HG03060 (cell line): ENCODE data around the gene ARPP19.
"Not testable (repeated sequence)": the region's sequence is repeated elsewhere in the genome, so short reads cannot be mapped to it uniquely, and the experiment has no call there.

ENCODE experiments used
- ATAC-seq: cut with Tn5 transposase; IDR thresholded peaks from one replicate; pipeline ENCODE4 v1.9.1; 2021; ENCODE audit warnings: low read depth, moderate number of reproducible peaks; ENCODE audit not compliant: unreplicated experiment

Gene ARPP19, protein sequence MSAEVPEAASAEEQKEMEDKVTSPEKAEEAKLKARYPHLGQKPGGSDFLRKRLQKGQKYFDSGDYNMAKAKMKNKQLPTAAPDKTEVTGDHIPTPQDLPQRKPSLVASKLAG

DNA sequence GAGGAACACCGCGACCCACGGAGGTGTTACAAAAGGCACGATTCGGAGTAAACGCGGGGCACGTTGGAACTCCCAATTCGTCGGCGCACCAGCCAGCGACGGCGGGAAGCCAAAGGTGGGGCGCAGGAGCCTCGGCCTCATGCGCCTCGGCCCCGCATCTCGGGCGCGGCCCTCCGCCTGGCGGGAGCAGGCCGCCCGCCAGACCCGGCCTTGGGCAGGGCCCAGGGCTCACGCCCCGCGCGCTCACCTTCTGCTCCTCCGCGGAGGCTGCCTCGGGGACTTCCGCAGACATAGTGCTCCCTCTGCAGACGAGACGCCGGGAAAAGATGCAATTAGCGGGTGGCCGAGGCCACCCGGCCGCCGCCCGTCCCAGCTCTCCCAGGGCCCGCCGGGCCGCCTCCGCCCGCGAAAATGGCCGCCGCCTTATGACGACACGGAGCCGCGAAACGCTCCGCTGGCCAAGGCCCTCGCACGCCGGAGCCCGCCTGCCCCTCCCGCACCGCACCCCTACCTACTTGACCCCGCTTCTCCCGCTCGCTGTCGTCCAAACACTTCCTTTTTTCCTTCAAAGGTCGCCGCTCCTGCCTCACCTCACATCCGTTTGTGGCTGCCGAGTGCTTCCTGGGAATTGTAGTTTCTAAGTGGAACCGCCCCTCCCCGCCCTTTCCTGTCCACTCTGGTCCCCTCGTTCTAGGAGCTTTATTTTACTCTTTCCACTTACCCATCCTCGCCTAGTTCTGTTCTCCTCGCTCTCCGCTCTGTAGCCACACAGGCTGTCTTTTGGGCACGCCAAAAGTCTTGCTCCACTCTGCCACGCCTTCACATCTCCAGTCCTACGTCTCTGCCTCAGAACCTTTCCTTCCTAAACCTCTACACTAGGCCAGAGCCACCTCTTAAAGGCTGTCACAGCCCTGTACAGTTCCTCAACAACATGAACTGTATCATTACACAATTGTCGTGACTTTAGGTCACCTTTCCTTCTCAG lies at the start of gene ARPP19:
Gene ARPP19, minus strand, starts transcription at position 430 of the 985 bp plus-strand sequence. Its CDS starts 138 bp downstream, at position 292.
- peak; percentile 70 for ATAC-seq

DNA sequence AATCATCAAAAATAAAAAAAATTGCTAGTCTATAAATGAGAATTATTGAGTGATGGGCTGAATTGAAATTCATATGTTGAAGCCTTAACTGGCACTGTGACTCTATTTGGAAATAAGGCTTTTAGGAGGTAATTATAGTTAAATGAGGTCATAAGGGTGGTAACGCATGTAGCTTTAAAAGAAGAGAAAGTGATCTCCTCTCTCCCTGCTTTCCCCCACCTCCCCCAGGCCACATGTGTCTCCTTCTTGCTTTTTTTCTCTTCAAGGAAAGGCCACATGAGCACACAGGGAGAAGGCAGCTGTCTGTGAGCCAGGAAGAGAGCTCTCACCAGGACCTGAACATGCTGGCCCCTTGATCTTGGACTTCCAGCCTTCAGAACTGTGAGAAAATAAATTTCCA lies 48.2 kb upstream of the ARPP19 start:
- ATAC-seq, result no peak

DNA sequence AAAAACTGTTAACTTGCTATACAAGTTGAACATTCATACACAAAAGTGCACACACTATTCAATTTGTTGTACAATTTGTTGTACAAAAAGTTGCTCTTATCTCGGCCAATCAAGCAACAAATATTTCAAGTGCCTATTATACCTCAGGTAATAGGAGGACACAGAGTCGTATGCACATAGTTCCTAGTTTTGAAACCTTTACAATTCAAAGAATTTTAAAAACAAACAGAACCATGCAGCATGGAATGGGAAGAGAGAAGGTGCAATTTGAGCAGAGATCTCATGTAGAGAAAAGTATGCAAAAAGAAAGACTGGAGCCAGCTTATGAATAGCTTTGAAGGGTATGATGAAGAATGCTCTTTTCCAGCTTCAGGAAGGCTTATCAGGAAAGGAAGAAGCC lies 46.5 kb upstream of the ARPP19 start:
- ATAC-seq, result no peak

DNA sequence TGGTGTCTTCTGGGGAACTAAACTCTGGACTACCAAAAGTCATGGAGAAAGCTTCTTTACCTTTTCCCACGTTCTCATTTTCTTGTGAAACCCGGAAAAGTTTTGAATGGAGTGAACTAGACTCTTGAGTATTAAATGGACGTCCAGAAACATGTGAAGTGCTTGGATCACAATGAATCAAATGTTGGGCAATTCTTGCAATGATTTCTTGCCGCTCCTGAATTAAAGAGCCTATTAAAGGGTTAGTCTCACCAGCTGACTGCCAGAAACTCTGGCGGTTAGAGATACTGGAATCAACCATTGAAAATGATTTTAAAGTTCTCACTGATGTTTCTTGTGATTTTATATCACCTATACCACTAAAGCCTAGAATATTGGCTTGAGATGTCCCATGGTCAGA lies 40.8 kb upstream of the ARPP19 start:
- ATAC-seq, result no peak

DNA sequence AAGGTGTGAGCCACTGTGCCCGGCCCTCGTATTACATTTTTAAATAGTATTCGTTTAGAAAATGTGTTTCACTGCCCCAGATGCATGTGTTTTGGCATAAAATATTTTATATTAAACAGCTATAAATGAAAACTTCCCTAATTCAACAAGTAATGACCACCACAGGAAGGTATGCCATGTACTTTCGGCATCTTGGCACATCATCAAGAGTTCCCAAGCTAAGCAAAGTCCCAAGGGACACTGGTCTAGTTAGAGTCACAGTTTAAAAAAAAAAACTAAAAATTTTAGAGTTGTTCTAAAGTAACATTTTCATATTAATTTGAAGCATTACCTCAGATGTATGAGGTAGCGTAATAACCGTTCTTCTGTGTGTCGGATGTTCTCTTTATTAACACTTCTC lies 15.6 kb upstream of the ARPP19 start:
- ATAC-seq, result no peak

DNA sequence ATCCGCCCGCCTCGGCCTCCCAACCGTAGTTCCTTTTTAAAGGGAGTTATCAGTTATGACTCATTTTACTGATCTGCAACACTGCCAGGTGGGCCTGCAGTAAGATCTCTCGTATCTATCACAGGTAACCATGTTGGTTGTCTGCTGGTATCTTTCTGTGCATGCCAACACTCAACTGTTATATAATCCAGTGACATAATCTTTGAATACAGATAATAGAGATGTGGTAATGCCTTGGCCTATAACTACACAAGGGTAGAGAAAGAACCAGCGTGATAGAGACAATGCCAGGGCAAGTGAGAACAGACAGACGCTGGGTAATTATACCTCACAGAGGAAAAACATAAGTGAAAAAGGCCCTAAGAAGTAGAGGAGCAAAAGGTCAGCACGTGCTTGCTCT lies 11.0 kb upstream of the ARPP19 start:
- ATAC-seq, result no peak

DNA sequence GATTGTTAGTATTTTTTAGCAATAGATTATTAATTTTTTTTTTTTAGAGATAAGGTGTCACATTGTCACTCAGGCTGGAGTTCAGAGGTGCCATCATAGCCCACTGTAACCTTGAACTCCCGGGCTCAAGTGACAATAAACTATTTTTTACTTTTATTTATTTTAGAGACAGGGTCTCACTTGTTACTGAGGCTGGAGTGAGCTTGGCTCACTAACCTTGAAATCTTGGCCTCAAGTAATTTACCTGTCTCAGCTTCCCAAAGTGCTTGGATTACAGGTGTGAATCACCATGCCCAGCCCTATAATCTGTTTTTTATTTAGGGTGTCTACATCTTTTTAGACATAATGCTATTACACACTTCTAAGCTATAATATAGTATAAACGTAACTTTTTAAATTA lies 7.9 kb upstream of the ARPP19 start:
- no peak for ATAC-seq

DNA sequence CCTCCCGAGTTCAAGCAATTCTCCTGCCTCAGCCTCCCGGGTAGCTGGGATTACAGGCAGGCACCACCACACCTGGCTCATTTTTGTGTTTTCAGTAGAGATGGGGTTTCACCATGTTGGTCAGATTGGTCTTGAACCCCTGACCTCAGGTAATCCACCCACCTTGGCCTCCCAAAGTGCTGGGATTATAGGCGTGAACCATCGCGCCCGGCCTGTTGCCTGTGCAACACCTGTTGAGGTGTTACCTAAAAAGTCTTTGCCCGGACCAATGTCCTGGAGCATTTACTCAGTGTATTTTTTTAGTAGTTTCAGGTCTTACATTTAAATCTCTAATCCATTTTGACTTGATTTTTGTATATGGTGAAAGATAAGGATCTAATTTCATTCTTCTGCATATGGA lies 6.7 kb upstream of the ARPP19 start:
- ATAC-seq, result not testable (repeated sequence)

DNA sequence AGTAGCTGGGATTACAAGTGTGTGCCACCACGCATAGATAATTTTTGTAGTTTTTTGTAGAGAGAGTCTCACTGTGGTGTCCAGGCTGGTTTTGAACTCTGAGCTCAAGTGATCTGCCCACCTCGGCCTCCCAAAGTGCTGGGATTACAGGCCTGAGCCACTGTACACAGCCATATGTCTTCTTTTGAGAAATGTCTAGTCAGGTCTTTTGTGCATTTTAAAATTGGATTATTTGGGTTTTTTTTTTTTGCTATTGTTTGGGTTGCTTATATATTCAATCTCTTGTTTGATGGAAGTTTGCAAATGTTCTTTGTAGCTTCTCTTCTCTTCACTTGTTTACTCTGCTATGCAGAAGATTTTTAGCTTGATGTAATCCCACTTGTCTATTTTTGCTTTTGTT lies 6.2 kb upstream of the ARPP19 start:
- no peak for ATAC-seq

DNA sequence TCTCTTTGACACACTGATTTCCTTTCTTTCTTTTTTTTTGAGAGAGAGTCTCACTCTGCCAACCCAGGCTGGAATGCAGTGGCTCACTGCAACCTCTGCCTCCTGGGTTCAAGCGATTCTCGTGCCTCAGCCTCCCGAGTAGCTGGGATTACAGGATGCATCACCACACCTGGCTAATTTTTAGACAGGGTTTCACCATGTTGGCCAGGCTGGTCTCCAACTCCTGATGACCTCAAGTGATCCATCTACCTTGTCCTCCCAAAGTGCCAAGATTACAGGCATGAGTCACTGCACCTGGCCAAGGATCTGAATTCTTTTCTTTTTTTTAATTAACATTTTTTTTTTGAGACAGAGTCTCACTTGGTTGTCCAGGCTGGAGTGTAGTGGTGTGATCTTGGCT lies 5.8 kb upstream of the ARPP19 start:
- not testable (repeated sequence) for ATAC-seq

DNA sequence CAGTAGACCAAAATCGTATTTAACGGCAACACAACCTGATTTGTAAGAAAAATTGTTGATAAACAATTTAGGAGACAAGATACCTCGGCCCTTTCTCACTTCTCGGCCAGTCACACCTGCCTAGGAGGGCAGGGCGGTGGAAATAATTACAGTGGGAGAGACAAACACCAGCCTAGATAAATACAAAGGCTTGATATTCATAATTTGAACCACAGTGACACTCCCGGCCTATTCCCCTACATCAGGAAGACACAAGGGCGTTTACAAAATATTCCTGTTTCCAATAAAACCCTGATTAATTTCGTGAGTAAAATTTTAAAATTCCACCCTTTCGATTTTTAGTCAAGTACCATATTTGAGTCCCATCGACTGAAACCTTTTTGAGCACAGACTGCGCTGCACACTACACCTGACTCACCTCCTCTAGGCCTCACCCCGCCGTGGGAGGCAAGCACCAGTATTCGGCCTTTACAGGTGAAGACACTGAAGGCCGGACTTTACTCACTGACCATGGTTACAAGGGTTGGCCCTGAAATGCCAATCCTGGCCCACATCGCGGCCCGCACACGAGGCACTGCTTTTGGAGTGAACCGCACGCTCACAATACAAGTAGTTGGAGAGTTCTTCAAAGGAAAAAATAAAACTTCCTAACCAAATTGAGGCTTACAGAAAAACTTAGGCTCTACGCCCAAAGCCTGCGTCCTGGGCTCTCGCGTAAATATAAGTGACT lies 794 bp downstream of the ARPP19 start:
- no peak for ATAC-seq

DNA sequence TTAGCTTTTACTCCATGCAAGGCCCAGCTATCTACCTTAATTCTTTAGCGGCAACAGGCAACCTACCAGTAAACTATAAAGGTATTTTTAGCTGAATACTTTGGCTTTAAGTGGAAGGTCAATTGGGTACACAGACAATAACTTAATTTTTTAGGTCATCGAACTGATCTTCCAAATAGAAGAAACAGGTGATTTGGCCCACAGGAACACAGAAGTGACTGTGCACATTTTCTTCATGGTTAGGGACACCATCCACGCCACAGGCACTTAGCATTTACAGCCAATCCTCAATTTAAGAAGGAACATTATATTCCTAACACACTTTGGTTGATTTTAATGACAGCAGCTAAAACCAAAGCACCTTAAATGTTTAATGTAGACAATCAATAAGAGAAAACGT lies 1.9 kb downstream of the ARPP19 start:
- no peak for ATAC-seq

DNA sequence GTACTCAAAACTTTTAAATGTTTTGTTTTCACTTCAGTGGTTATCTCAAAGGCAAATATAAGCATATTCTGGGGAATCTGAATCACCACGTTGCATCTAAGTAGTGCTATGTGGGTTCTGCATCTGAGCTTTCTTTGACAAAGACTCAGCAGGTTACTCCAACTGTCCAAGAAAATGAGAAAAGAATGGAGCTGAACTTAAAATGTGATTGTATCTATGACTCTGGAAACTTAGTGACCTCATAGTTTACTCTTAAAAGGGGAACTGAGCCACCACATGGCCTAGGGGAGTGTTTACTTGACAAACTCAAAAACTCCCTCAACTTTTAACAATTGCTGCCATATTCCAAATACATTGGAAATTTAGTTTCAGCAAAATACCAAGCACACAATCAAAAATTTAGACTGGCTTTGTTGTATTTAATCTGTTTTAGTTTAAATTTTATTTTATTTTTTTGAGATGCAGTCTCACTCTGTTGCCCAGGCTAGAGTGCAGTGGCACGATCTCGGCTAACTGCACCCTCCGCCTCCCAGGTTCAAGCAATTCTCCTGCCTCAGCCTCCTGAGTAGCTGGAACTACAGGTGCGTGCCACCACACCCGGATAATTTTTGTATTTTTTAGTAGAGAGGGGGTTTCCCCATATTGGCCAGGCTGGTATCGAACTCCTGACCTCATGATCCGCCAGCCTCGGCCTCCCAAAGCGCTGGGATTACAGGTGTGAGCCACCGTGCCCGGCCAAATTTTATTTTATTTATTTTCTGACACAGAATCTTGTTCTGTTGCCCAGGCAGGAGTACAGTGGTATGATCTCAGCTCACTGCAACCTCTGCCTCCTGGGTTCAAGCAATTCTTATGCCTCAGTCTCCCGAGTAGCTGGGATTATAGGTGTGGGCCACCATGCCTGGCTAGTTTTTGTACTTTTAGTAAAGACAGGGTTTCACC lies 3.1 kb downstream of the ARPP19 start:
- ATAC-seq, result not testable (repeated sequence)

DNA sequence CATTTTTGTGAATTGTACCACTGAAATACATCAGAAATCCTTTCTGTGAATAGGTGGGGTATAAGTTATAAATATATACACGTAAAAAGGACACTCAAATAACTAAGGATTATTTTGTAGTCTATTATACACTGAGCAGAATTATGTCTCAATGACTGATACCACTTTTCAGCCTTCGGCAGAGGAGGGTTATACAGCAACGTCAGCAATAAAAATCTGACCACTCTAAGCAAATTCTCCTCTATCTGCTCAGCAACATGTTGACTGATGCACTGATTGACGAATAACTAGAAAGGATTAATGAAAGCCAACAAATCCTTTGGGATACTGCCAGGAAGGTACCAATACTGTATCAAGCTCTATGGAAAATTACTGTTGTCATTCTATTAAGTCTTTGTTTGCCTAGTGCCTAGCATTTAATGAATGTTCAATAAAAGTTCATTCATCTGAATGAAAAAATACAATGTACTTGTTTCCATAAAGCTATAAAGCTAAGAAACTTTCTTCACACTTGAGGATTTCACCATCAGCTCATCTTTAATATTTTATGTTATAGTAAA lies 5.2 kb downstream of the ARPP19 start:
- no peak for ATAC-seq

DNA sequence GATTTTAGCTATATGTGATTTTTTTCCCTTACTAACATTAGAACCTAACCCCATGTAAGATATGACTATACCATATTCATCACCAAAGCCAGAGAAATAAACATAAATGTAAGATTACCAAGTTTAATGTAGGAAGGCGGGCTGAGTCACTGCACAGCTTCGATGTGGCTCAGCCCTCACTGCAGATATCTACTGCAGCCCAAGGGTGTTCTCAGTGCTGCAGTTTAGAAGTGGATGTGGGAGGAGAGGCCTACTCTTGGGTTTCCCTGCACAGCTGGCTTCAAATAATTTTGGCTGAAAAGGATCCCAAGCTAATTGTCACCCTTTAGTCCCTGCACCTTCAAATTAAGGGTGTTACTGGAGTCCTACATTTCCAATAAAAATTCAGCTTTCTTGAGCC lies 9.3 kb downstream of the ARPP19 start:
- ATAC-seq, result peak; percentile 20

DNA sequence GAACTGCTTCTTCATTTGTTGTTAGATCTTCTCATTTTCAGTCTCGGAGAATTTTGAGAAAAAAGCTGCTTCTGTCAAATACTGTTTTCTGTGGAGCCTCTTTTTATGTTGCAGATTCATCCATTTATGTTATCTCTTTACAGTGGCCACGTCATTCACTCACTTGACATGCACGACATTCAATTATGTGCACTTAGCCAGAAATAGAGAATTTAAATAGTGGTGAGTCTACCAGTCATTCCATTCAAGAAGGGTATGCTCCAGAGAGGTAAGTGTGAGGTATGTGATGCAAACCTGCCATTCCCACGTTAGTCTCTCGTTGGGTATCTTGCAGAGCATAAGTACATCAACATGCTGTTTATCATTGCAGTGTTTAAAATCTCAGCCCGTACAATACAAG lies 9.8 kb downstream of the ARPP19 start:
- ATAC-seq, result peak; percentile 39

DNA sequence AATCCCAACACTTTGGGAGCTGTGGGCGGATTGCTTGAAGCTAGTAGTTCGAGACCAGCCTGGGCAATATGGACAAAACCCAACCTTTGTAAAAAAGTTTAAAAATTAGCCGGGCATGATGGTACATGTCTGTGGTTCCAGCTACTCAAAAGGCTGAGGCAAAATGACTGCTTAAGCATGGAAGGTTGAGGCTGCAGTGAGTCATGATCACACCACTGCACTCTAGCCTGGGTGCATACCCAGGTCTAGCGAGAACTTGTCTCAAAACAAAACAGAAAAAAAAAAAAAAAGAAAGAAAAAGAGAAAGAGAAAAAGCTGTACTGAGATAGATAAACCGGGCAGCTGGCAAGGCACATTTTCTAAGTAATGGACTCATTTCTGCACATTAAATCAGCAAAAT lies 10.6 kb downstream of the ARPP19 start:
- peak; percentile 64 for ATAC-seq

DNA sequence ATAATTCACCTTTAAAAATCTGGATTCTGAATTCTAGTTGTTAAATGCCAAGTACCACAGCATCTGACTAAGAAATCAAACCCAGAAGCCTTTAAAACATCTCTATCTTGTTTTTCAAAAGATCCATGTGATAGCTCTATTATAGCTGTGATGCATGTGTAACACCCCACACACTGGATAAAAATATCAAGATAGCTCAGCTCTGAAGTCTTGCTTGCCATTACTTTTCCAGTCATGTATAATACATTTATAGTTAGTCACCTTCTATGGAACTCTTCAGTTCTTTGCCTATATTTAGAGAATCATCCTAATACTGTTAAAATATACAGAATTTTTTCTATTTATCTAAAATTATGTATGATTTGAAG lies 11.6 kb downstream of the ARPP19 start:
- no peak for ATAC-seq

DNA sequence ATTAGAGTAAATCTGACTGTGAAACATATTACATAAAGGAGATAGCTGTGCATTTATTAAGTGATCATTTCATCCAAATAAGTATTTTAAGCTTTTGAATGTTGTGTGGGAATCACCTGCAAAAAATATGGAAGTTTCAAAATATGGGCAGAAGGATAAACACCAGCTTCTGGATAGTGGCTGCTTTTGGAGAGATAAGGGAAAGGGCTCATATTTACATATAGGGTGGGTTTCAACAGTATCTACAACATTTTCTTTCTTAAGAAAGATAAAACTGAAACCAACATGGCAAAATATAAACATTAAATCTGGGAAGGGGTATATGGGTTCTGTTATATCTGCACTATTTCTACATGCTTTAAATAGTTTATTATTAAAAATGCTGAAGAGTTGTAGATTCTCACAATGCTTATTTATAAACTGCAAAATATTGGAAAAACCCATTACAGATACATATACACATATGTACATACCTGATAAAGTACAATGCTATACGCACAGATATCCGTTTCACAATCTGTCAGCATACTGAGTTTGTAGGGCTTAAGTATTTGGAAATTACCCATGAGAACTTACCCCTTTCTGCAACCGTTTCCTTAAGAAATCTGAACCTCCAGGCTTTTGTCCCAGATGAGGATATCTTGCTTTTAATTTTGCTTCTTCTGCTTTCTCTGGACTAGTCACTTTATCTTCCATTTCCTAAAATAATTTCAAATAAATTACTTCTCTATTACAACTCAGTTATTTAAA lies 12.1 kb downstream of the ARPP19 start:
- ATAC-seq, result no peak
